Ovary (tissue), 9 donors: ENCODE results near the gene CACNA1H. TPM values are rescaled to one million over a fixed set of nuclear protein-coding genes. Genes with fewer than 3 reads are reported as not detected.

Experiments used
- DNase-seq, 5 donors: peaks; one replicate each; pipeline ENCODE4 v3.0.0-alpha.2; 2019 to 2020
- H3K27ac ChIP-seq, 2 donors: fragments of 200-600 bp; one replicate each; pipeline versions ENCODE4 v1.5.1 to v1.8.0; 2019 to 2022
- H3K27me3 ChIP-seq: fragments of 200-600 bp; one replicate; pipeline ENCODE4 v1.8.0; 2022
- H3K36me3 ChIP-seq: fragments of 200-600 bp; sonication (generic); one replicate; pipeline ENCODE4 v1.5.1; 2019
- H3K4me1 ChIP-seq: one replicate; pipeline ENCODE4 v1.8.1; 2013; ENCODE audit warnings: mild to moderate bottlenecking, moderate library complexity; ENCODE audit not compliant: insufficient read depth
- H3K4me3 ChIP-seq: fragments of 200-600 bp; sonication (generic); one replicate; pipeline ENCODE4 v1.5.1; 2017
- H3K9me3 ChIP-seq, 2 donors: fragments of 200-600 bp in 1 of 2; sonication (generic) in 1 of 2; one replicate each; pipeline versions ENCODE4 v1.5.1 to v1.8.1; 2013 to 2019; ENCODE audit warnings: mild to moderate bottlenecking in 1 of 2, moderate library complexity in 1 of 2
- CTCF ChIP-seq, 3 donors: fragments of 450-650 bp in 2 of 3; fragments of 200-600 bp in 1 of 3; IDR thresholded peaks; one replicate each; pipeline versions ENCODE4 v1.5.1 to v1.8.0; 2016 to 2022; ENCODE audit warnings: antibody characterized with exemption in 3 of 3, mild to moderate bottlenecking in 1 of 3
- EP300 ChIP-seq: sonication (generic); formaldehyde crosslinking; IDR thresholded peaks from one replicate; pipeline ENCODE4 v1.6.1; 2017; ENCODE audit warnings: antibody characterized with exemption
- POLR2A ChIP-seq: fragments of 450-650 bp; IDR thresholded peaks from one replicate; pipeline ENCODE4 v1.6.1; 2017; ENCODE audit warnings: antibody characterized with exemption, mild to moderate bottlenecking, moderate library complexity
- WGBS, 3 donors: extraction: QIAGEN DNeasy Blood & Tissue Kit in 1 of 3; methylation state at CpG; one replicate each; pipeline versions ENCODE4 v1.1.5 to v1.1.7; 2013 to 2017; 5-methylcytosine and 5-hydroxymethylcytosine counted together
- intact Hi-C, 4 donors: fragments of 100-400 bp; cut with DNase I; formaldehyde crosslinking; loops; one replicate each; pipeline versions ENCODE4 v1.11.0 to v1.15.1; 2022 to 2023
- polyA plus RNA-seq, 2 donors: library from polyadenylated mRNA; stranded (reverse); fragments of 200-250 nt in 1 of 2; fragments of 350-450 nt in 1 of 2; fragmentation: Illumina TruSeq in 1 of 2; extraction: RNeasy Lipid Tissue Mini Kit (QIAGEN cat#74804) in 1 of 2; gene quantifications; one replicate each; pipeline ENCODE4 v1.2.3, GENCODE V29; 2013 to 2014
- total RNA-seq, 7 donors: library from RNA; depleted of rRNA in 2 of 7; stranded (reverse); fragments of >200 nt in 2 of 7; fragmentation: NEBNext Ultra II Directional in 3 of 7; extraction: Animal tissue kit (Norgen Biotek cat#: 25700) in 3 of 7; gene quantifications; one replicate each; pipeline versions ENCODE4 v1.1.0 to v1.2.4, GENCODE V29; 2016 to 2023
- donor health status: DM: no; HTN: no; CAD: no; lungs with moderate emphysema.
- donor health status: DM: no; HTN: no; CAD: no.
- donor health status: Bipolar disorder and iron deficiency.
- donor health status: DM: yes; HTN: yes; CAD: no.
- donor health status: DM: no; HTN: no; CAD: no.
- donor health status: DM: yes; HTN: yes; CAD: no.

CACNA1H gene
- total and polyA plus RNA-seq, 9 donors, result 7.3 to 217 (median 106) TPM

DNA sequence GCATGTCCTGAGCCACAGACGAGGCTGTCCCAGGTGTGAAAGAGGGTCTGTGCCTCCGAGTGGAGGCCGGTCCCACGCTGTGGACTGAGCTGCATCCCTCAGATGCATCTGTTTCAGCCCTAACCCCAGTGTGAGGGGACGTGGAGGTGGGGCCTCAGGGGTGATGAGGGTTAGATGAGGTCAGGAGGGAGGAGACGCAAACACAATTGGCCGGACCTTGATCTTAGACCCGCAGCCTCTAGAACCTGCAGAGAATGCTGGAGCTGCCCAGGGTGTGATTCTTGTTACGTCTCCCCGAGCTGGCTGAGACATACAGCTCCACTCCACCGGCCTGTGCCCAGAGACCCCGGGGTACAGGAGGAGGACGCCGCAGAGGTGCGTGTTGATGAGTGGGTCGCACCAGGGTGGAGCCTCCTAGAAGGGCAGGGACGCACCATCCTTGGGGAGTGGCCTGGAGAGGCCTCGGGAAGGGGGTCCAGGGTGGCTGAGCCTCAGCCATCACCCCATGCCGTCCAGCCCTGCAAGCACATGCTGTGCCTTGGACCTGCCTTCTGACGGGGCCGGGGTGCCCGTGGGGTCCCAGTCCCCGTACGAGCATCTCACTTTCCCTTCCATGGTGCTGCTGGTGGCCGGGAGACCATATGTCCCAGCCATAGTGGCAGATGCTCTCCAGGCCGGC is 40.3 kb upstream of the CACNA1H start:
- no peak for TF ChIP-seq EP300
- no peak for TF ChIP-seq CTCF (IDR thresholded peaks at IDR 0.05)
- no peak for TF ChIP-seq POLR2A
- intact Hi-C loops, result no loop called here
- Histone ChIP-seq H3K27ac (no peak overlapping the region), H3K27me3 (no peaks in the 10 kb centered on the region), H3K9me3 (no peaks in the 10 kb centered on the region), H3K36me3 (no peaks in the 10 kb centered on the region), H3K4me1 (peaks cover 7% of the 10 kb centered on the region), H3K4me3 (no peak overlapping the region)
- no peak for DNase-seq
- WGBS, 3 donors, result 82 to 84% (median 83%) methylated on average over 26 of the region's 26 CpGs

DNA sequence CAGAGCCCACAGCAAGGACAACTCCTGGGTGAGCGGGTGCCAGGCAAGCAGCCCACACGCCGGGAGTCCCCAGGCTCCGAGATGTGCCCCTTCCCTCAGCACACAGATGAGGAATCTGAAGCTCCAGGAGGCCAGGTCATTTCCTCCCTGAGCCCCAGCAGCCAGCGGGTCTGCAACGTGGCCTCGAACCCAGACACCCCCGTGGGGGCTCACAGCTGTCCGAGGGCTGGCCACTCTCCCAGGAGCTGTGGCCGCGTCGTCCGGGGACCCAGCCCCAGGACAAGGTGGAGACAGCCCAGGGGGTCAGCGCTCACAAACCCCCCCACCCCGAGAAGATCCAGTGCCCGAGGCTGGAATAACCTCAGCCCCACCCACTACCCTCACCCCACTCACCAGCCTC is 39.4 kb upstream of the CACNA1H start:
- no peaks in the 10 kb centered on the region for H3K9me3 ChIP-seq
- no peak overlapping the region for H3K27ac ChIP-seq
- 35 to 50% (median 36%) methylated on average over 15 to 16 of the region's 16 CpGs for WGBS, 3 donors
- TF ChIP-seq EP300, result no peak
- TF ChIP-seq CTCF (IDR thresholded peaks at IDR 0.05), result no peak
- peaks cover 4% of the 10 kb centered on the region for H3K4me1 ChIP-seq
- no peak for DNase-seq
- no peaks in the 10 kb centered on the region for H3K27me3 ChIP-seq
- no peak overlapping the region for H3K4me3 ChIP-seq
- intact Hi-C loops, result no loop called here
- H3K36me3 ChIP-seq, result no peaks in the 10 kb centered on the region

GRCh38 chr16:1113889-1114526 is 38.9 kb upstream of the CACNA1H start:
- no peaks in the 10 kb centered on the region for H3K36me3 ChIP-seq
- no peak for TF ChIP-seq EP300
- TF ChIP-seq CTCF (IDR thresholded peaks at IDR 0.05), result no peak
- no peak for TF ChIP-seq POLR2A
- H3K4me1 ChIP-seq, result peaks cover 3% of the 10 kb centered on the region
- no peaks in the 10 kb centered on the region for H3K9me3 ChIP-seq
- WGBS, 3 donors, result 71 to 77% (median 75%) methylated on average over 13 to 15 of the region's 15 CpGs
- no peaks in the 10 kb centered on the region for H3K27me3 ChIP-seq
- DNase-seq, result no peak
- H3K4me3 ChIP-seq, result no peak overlapping the region
- H3K27ac ChIP-seq, result no peak overlapping the region
- intact Hi-C loops, result no loop called here

DNA sequence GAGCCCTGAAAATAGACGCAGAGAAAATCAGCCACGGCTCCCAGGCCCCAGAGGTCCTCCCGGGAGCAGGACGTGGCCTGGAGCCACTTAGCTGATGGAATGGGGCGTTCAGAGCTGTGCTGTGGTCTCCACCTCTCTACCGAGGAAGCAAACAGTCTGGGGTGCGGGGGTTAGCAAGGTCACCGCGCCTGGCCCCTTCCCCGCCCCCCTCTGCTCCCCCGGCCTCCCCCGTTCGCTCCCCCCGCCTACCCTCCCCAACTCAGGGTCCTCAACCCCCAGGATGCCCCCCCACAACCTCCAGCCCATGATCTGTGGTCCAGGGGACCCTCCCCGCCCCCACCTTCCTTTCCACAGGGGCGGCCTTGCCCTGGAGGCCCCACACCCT is 36.2 kb upstream of the CACNA1H start:
- 58 to 67% (median 64%) methylated on average over 11 to 16 of the region's 16 CpGs for WGBS, 3 donors
- H3K9me3 ChIP-seq, result no peaks in the 10 kb centered on the region
- H3K36me3 ChIP-seq, result no peaks in the 10 kb centered on the region
- no peak for TF ChIP-seq POLR2A
- no peak for TF ChIP-seq EP300
- no peak for TF ChIP-seq CTCF (IDR thresholded peaks at IDR 0.05)
- no peaks in the 10 kb centered on the region for H3K27me3 ChIP-seq
- intact Hi-C loops, result no loop called here
- H3K4me3 ChIP-seq, result no peak overlapping the region
- H3K4me1 ChIP-seq, result no peaks in the 10 kb centered on the region
- no peak overlapping the region for H3K27ac ChIP-seq
- no peak for DNase-seq
